Brain microvascular endothelial cell (primary cell): ENCODE data around the gene PRKG1.

Experiments
- DNase-seq: peaks from one replicate; pipeline ENCODE4 v3.0.0-alpha.2; 2020
- H3K27ac ChIP-seq: fragments of 250-450 bp; sonication (Bioruptor Pico); 2 replicates; pipeline ENCODE4 v1.5.1; 2020; ENCODE audit warnings: mild to moderate bottlenecking, moderate library complexity
- H3K27me3 ChIP-seq: fragments of 250-450 bp; sonication (Bioruptor Pico); replicated peaks from 2 replicates; pipeline ENCODE4 v1.5.1; 2020; ENCODE audit warnings: mild to moderate bottlenecking
- H3K36me3 ChIP-seq: fragments of 250-450 bp; sonication (Bioruptor Pico); replicated peaks from 2 replicates; pipeline ENCODE4 v1.5.1; 2020; ENCODE audit warnings: mild to moderate bottlenecking
- H3K4me3 ChIP-seq: 2 replicates; pipeline ENCODE4 v1.5.1; 2011; ENCODE audit warnings: low read depth, mild to moderate bottlenecking, control low read depth, low read length, moderate library complexity
- in situ Hi-C: cut with HindIII; loops from 2 replicates; pipeline ENCODE4 v1.10.0; 2017; ENCODE audit warnings: low sequenced_read_pairs, low pct_ligation_motif_present
- TF ChIP-seq, protein P1 (sequence below): IDR thresholded peaks from 2 replicates; pipeline ENCODE4 v1.5.1; 2011; ENCODE audit warnings: low read depth, mild to moderate bottlenecking, moderate library complexity, low read length, control low read depth, inconsistent platforms; ENCODE audit errors: missing control alignments

The PRKG1 gene

DNA sequence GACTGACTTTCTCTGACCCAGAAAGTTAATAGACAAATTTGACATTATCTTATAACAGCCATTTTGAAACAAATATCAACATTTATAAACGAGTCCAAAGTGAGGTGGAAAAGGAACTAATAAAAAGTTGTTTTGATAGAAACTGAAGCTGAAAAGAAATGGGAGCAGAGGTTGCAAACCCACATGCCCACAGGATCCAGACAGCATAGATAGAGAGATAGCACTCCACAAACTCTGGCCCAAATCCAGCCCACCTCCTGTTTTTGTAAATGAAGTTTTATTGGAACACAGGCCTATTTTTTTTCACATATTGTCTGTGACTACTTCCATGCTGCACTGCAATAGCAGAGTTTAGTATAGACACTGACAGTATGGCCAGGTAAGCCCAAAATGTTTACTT, 171.9 kb downstream of the PRKG1 start:
- DNase-seq = no peak
- H3K27me3 ChIP-seq = no peaks in the 10 kb centered on the region
- no peaks in the 10 kb centered on the region for H3K36me3 ChIP-seq
- in situ Hi-C loops = no loop called here
- H3K27ac ChIP-seq = no peak overlapping the region
- TF ChIP-seq, protein P1, sequence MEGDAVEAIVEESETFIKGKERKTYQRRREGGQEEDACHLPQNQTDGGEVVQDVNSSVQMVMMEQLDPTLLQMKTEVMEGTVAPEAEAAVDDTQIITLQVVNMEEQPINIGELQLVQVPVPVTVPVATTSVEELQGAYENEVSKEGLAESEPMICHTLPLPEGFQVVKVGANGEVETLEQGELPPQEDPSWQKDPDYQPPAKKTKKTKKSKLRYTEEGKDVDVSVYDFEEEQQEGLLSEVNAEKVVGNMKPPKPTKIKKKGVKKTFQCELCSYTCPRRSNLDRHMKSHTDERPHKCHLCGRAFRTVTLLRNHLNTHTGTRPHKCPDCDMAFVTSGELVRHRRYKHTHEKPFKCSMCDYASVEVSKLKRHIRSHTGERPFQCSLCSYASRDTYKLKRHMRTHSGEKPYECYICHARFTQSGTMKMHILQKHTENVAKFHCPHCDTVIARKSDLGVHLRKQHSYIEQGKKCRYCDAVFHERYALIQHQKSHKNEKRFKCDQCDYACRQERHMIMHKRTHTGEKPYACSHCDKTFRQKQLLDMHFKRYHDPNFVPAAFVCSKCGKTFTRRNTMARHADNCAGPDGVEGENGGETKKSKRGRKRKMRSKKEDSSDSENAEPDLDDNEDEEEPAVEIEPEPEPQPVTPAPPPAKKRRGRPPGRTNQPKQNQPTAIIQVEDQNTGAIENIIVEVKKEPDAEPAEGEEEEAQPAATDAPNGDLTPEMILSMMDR = no peak
- H3K4me3 ChIP-seq = no peak overlapping the region

DNA sequence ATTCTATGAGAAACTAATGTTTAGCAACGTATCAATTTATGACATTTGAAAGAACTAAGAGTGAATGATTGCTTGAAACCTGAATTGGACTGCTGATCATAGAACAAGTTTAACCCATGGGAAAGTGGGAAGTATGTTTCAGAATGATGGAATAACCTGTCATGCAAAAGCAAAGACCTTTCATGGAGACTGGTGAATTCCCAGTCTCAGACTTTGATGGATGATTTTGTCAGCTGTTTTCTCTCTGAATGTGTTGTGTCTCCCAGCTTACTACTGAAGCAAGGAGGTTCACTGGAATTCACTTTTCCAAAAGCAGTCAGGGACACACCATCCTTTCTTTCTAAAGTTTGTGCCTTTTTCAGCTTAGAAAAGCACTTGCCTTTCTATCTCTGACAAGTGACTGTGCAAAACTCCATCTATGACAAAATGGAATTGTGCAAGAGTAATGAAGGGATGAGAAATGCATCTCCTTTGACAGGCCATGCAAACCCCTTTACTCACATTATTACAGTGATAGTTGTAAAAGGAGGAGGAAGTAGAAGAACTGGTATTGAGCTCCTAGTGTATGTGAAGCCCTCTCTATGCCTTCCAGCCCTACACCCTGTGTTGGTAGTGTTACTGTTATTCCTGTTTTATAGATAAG, 176.1 kb downstream of the PRKG1 start:
- no peak for DNase-seq
- Histone ChIP-seq H3K27ac (no peak overlapping the region), H3K4me3 (no peak overlapping the region), H3K27me3 (no peaks in the 10 kb centered on the region), H3K36me3 (no peaks in the 10 kb centered on the region)
- TF ChIP-seq, protein P1 = no peak
- in situ Hi-C loops = no loop called here

DNA sequence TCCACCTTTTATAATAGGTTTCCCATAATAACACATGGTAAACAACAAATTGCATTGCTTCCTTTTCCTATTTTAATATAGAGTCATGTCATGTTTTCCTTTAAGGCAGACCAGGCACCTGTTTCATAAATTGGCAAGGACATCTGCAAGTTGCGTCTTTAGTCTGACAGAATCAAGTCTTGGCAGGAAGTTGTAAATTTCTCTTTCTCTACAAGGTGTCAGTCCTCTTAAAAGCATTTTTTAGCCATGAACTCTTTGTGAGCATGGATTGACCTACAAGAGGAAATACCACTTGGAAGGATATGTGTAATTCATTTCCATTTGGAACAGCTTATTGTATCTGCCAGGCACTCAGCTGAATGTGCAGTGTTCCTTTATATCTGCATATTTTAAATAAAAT, 176.8 kb downstream of the PRKG1 start:
- Histone ChIP-seq H3K4me3 (no peak overlapping the region), H3K36me3 (no peaks in the 10 kb centered on the region), H3K27ac (no peak overlapping the region), H3K27me3 (no peaks in the 10 kb centered on the region)
- DNase-seq = no peak
- TF ChIP-seq, protein P1 = no peak
- in situ Hi-C loops = no loop called here

DNA sequence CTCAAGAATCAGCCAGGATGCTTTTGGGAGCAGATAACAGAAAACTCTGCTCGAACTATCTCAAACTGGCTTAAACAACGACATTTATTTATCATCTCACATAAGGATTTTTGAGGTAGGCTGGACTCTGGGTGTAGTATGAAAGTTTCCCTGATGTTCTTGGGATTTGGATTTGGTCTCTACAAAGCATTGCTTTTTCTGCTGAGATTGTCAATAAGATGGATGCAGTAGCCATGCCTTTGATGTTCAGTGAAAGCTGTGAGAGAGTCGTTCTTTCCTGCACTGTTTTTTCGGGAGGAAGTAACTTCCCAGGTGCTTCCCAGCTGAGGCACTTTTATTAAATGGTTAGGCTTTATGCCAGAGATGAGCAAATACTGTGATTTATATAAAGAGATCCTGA, 181.1 kb downstream of the PRKG1 start:
- Histone ChIP-seq H3K27ac (no peak overlapping the region), H3K36me3 (no peaks in the 10 kb centered on the region), H3K27me3 (no peaks in the 10 kb centered on the region), H3K4me3 (no peak overlapping the region)
- no peak for DNase-seq
- TF ChIP-seq, protein P1 = no peak
- in situ Hi-C loops = no loop called here

DNA sequence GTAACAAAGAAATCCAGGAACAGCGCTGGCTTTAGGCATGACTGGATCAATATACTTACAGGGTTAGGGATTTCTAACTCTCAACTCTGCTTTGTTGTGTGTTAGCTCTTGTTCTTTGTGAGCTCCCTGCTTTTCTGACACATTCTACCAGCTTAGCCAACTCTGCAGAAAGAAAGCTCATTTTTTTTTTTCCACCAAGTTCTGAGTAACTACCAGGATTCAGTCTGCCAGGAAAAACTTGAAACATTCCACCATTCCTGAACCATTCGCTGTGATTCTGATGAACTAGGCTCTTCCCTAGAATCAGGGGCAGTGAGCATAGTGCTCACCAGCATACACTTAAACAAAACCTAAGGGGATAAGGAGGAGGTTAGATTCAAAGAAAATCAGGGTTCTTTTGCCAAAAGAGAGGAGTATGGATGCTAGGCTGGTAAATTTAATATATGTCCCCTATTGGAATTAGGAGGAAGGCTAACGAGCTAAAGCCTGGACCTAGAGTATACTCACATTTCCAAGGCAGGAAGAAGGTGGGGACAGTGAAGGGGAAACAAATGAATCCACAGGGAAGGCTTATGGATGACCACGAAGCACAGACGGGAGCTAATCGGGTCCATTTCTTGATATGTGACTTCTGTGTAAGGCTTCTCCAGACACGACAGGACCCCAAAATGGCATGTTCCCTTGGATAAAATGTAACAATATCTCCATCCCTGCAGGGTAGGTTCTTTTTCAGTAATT, 183.4 kb downstream of the PRKG1 start:
- DNase-seq = no peak
- H3K4me3 ChIP-seq = no peak overlapping the region
- H3K36me3 ChIP-seq = no peaks in the 10 kb centered on the region
- TF ChIP-seq, protein P1 = no peak
- in situ Hi-C loops = no loop called here
- H3K27me3 ChIP-seq = no peaks in the 10 kb centered on the region
- no peak overlapping the region for H3K27ac ChIP-seq
